ENCODE measurements around the gene EEPD1.

EEPD1 gene

GRCh38 chr7:36157527-36158320 lies 4.7 kb downstream of the EEPD1 start:
- DNase-seq: no peak

GRCh38 chr7:36158321-36158605 lies 5.2 kb downstream of the EEPD1 start:
- no peak for DNase-seq

GRCh38 chr7:36159618-36160017 lies 6.6 kb downstream of the EEPD1 start:
- DNase-seq: no peak

GRCh38 chr7:36160313-36160712 lies 7.3 kb downstream of the EEPD1 start:
- no peak for DNase-seq

GRCh38 chr7:36161996-36162395 lies 8.9 kb downstream of the EEPD1 start:
- no peak for DNase-seq

GRCh38 chr7:36165059-36165458 lies 12.0 kb downstream of the EEPD1 start:
- DNase-seq: no peak

GRCh38 chr7:36165802-36166201 lies 12.7 kb downstream of the EEPD1 start:
- DNase-seq: no peak

- DNase-seq: no peak
Observed at GRCh38 chr7:36167403-36168050, 14.5 kb downstream of the EEPD1 start.

- no peak for DNase-seq
Observed at GRCh38 chr7:36171503-36171902, 18.4 kb downstream of the EEPD1 start.

GRCh38 chr7:36175886-36176285 lies 22.8 kb downstream of the EEPD1 start:
- no peak for DNase-seq

- DNase-seq: no peak
Observed at GRCh38 chr7:36176697-36177096, 23.6 kb downstream of the EEPD1 start.

GRCh38 chr7:36180121-36180520 lies 27.1 kb downstream of the EEPD1 start:
- no peak for DNase-seq

GRCh38 chr7:36181668-36182067 lies 28.6 kb downstream of the EEPD1 start:
- DNase-seq: no peak

- no peak for DNase-seq
Observed at GRCh38 chr7:36182854-36183604, 30.0 kb downstream of the EEPD1 start.

- DNase-seq: no peak
Observed at GRCh38 chr7:36185092-36185491, 32.0 kb downstream of the EEPD1 start.

GRCh38 chr7:36185756-36186155 lies 32.7 kb downstream of the EEPD1 start:
- DNase-seq: no peak

GRCh38 chr7:36186359-36187121 lies 33.5 kb downstream of the EEPD1 start:
- no peak for DNase-seq

- DNase-seq: no peak
Observed at GRCh38 chr7:36188266-36188665, 35.2 kb downstream of the EEPD1 start.

- DNase-seq: no peak
Observed at GRCh38 chr7:36188906-36189305, 35.9 kb downstream of the EEPD1 start.

- DNase-seq: no peak
Observed at GRCh38 chr7:36190447-36191291, 37.6 kb downstream of the EEPD1 start.

GRCh38 chr7:36191292-36191920 lies 38.4 kb downstream of the EEPD1 start:
- no peak for DNase-seq
